Forelimb muscle (tissue), 1 donor: ENCODE results near the gene RTN4RL1. TPM values are rescaled to one million over a fixed set of nuclear protein-coding genes. Genes with fewer than 3 reads are reported as not detected.

Source experiments
- DNase-seq: peaks from one replicate; pipeline ENCODE4 v3.0.0-alpha.2; 2013; ENCODE audit warnings: low read depth
- polyA plus RNA-seq: library from polyadenylated mRNA; unstranded; fragments of 120-200 nt; gene quantifications from one replicate; pipeline ENCODE4 v1.2.1, GENCODE V29; 2013; ENCODE audit not compliant: insufficient read length

The RTN4RL1 gene
- polyA plus RNA-seq, 1 donor: 1.5 TPM

- no peak for DNase-seq
Measured at GRCh38 chr17:1919201-1919600, 105.9 kb downstream of the RTN4RL1 start.

GRCh38 chr17:1918346-1919162 is 106.6 kb downstream of the RTN4RL1 start:
- no peak for DNase-seq

DNA sequence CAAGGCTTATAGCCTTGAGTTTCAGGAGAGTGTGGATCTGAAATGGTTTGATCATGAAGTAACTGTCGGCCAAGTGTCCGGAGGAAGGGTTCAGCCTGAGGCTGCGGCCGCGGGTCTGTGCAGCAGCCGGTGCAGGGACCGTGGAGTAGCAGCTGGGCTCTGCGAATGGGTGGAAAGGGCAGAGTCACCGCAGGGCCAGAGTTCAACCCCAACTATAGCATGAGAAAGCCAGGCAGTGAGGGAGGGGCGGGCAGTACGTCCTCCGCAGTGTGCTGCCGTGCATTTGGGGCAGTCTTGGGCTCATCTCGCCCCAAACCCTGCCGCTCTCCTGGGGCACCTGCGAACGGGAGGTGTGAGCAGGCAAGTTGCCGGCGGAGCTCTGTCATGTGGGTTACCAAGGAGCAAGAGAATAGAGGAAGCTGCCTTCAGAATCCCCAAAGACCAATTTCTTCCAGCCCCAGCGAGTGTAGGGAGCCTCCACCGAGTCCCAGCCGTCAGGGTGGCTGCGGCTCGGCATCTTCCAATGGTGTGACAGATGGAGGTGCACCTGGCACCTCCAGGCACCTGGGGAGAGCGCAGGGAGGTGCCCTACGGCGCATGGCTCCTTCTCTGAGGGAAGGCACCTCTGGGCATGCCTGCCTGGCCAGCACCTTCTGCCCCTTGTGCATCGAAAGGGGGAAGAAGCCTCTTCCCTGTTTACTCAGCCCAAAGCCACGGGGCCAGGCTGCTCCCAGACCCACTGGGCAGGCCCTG is 108.0 kb downstream of the RTN4RL1 start:
- no peak for DNase-seq

GRCh38 chr17:1916316-1916715 is 108.8 kb downstream of the RTN4RL1 start:
- DNase-seq: no peak

GRCh38 chr17:1915889-1916288 is 109.2 kb downstream of the RTN4RL1 start:
- no peak for DNase-seq

DNA sequence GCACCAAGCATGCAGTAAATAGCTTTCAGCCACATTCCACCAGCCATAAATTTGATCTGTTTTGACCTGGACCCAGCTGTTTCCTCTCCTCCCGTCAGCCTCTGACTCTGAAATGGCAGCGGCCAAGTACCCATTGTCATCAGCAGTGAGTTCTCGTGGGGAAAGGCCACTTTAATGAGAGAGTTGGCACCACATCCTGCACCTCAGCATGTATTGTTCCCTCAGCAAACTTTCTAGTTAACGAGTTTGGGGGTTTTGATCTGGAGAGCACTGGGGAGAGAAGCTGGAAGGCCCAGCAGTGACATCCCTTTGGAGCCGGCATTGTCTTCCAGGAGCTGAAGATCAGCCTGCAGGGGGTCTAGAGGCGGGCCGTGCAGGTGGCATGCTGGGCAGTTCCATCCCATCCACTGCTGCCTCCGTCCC is 110.5 kb downstream of the RTN4RL1 start:
- no peak for DNase-seq

GRCh38 chr17:1913702-1914101 is 111.4 kb downstream of the RTN4RL1 start:
- DNase-seq: no peak

GRCh38 chr17:1912146-1912545 is 113.0 kb downstream of the RTN4RL1 start:
- DNase-seq: no peak

GRCh38 chr17:1909985-1910384 is 115.1 kb downstream of the RTN4RL1 start:
- DNase-seq: no peak

DNA sequence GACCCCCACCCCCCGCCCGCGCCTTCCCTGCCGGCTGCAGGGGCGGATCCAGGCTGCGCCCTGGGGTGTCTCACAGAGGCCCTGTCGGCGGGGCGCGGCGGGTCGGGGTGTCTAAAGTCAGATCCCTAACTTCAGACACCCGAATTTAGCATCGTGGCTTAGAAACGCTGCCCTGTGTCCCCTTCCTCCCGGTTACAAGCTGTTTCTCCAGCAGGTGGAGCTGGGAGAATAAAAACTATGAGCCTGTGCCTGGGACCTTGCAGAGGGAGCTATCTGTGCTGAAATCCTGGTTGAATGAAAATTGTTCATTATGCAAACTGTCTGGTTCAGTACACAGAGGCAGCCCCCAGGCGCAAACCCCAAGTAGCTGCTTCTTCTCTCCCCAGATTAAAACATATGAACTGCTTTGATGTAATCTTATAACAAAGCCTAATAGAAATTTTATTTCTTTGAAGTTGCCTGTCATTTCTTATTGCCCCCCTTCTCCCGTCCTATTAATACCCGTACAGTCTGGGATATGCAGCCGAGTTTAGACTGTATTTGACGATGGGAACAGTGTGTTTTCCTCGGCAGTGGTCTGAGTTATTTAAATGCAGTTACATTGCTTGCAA is 116.3 kb downstream of the RTN4RL1 start:
- DNase-seq: peak; percentile 45

- DNase-seq: no peak
Measured at GRCh38 chr17:1907909-1908698, 117.0 kb downstream of the RTN4RL1 start.

GRCh38 chr17:1907216-1907631 is 117.9 kb downstream of the RTN4RL1 start:
- DNase-seq: no peak

DNA sequence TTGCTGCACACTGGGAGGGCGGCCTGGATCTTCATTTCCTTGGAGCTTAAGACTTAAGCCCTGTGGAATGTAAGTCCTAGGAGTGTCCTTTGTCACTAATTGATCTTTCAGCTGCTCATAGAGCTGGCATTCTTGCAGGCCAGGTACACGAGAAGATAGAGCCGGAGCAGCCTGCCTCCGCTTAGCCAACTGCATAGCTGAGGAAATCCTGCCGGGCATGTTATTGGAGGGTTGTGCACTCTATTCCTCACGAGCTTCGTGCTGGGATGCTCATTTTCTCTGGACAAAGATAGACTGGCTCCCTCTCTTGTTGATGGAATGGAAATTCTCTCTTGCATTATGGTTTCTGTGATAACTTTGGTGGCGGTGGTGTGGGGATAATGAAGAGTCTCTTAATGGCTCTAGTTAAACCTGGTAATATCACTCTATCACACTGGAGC is 118.5 kb downstream of the RTN4RL1 start:
- no peak for DNase-seq

GRCh38 chr17:1905190-1905913 is 119.8 kb downstream of the RTN4RL1 start:
- no peak for DNase-seq

DNA sequence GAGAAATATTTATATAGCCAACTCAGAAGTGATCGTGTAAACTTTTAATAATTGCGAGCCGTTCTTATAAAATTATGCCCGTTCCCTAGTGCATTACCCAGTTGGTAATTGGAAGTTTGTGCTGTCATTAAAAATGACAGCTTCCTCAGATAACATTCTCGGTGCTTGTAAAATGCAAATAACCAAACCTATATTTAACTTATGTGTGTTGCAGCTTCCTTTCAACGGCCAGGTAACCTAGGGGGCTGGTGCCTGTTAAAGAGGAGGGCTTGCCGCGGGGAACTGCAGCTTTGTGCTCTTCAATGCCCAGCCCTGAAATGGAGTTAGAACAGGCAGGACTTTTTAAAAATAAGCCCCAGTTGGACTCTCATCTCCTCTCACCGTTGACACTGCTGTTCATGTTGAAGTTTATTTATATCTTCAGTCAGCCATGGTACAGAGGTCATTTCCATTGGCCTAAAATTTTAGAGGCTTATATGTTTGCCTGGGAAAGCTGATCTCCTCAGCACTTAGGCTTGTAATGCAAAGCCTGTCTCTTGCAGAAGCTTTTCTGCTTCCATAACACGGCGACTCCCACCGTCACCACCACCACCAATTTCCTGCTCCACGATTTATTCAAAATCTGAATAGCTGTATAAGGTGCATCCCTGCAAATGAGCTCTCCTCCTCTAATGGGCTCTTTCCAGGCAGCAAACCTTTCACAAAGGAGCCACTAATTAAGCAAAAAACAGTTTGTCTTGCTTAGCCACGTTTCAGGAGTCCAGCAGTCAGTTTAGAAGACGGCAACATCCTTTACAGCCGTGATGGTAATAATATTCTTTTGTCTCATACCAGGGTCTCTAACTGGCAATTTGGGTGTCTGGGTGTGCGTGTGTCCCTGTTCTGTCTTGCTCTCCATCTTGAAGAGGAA is 120.6 kb downstream of the RTN4RL1 start:
- DNase-seq: no peak

DNA sequence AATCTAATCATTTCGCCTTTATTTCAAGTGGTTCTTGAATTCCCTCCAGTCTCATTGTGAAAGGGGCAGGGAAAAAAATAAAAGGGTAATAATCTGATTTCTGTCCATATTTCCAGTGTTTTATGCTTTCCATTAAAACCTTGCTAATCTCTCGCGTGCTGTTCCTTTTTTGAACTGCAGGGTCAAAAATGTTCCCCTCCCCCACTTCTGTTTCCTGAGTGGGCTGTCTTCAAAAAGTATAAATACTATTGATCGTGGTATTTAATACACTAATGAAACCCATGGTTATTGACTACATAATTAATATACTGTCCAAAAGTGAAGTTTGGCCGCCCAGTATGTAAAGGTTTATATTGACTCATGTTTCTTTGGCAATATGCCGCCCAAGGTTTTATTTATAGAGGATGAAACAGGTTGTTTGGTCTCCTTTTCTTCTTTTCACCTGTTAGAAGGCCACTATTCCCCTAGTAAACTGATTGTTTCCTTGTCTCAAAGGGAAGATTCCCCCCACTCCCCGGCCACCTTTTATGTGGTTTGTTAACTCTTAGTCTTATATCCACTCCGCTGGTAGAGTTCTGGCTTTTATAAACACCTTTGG is 125.6 kb downstream of the RTN4RL1 start:
- no peak for DNase-seq

DNA sequence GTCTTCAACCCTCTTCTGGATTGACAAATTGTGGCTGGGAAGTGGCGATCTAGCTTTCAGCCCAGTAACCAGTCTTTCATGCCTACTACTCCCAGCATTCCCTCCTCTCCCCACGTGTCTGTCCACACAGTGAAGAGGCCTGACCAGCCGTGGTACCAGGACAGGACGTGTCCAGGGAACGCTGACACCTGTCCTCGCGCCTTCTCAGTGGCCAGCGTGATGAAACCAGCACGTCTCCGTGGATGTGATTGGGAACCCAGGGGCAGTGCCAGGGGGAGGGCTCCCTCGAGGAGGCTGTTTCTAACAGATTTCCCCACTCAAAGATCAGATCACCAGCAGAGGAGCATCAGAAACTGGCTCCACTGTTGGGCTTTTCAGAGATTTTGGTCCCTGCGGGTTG is 126.3 kb downstream of the RTN4RL1 start:
- no peak for DNase-seq

GRCh38 chr17:1898332-1898731 is 126.8 kb downstream of the RTN4RL1 start:
- no peak for DNase-seq

DNA sequence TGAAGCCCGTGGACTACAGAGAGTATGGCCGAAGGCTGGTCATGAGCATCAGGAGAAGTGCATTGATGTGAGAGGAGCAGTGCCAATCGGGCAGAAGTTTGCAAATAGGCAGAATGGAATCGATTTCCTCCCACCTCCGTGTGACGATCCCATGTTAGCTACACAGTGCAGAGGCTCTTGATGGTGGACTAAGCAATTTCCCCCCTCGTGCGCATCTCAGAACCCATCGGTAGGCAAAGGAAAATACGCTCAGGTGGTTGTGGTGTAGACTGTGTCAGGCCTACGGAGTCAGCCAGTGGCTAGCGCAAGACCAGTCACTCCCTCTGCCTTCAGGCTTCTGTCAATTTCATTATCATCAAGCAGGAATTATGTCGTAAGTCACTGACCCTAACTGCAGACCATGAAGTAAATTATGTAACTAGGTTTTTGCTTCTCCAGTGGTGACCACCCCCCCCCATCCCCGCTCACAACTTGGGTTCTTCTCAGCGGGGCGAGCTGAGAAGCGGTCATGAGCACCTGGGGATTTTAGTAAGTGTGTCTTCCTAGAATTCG is 128.0 kb downstream of the RTN4RL1 start:
- no peak for DNase-seq
